Measurements from ENCODE around the gene ATXN7. TPM values are rescaled to one million over a fixed set of nuclear protein-coding genes. Genes with fewer than 3 reads are reported as not detected.

Gene ATXN7
- total RNA-seq, 1 experiment from 2014 or later: 27.5 TPM

GRCh38 chr3:63878394-63879060 is 14.9 kb downstream of the ATXN7 start:
- ChIA-PET POLR2A (no interaction called here), RAD21 (ENCODE audit: low non-redundant PET in 1 of 2, low total read pairs in 2 of 2, uncharacterized antibody in 2 of 2, unreplicated experiment in 2 of 2) (no interaction called here), CTCF (no interaction called here)
- H3K27me3 ChIP-seq (ENCODE audit: insufficient read depth, low read length): no peaks in the 10 kb centered on the region
- H3K4me1 ChIP-seq (ENCODE audit: control insufficient read depth in 1 of 2, insufficient read depth in 2 of 2, low read length in 2 of 2): no peaks in the 10 kb centered on the region
- H3K9me3 ChIP-seq (ENCODE audit: control insufficient read depth in 1 of 2, insufficient read depth in 1 of 2, low read depth in 1 of 2, low read length in 2 of 2): no peaks in the 10 kb centered on the region
- H3K27ac ChIP-seq (ENCODE audit: low read depth, low read length): no peak overlapping the region
- no peak overlapping the region for H3K4me2 ChIP-seq (ENCODE audit: low read length)
- no peak overlapping the region for H3K4me3 ChIP-seq (replicated peaks in 1 of 2; ENCODE audit: low read depth in 1 of 2, low read length in 2 of 2)
- no peak overlapping the region for H3K9ac ChIP-seq (ENCODE audit: low read length)
- no peak overlapping the region for H2AFZ ChIP-seq (ENCODE audit: low read depth, low read length, poor library complexity, severe bottlenecking)
- H3K36me3 ChIP-seq (ENCODE audit: control insufficient read depth in 1 of 2, insufficient read depth in 2 of 2, low read length in 2 of 2): no peaks in the 10 kb centered on the region
- H3K79me2 ChIP-seq (ENCODE audit: insufficient read depth, low read length): peaks cover 65% of the 10 kb centered on the region
- intact Hi-C loops (cut with micrococcal nuclease): no loop called here
- H3K9me2 ChIP-seq (ENCODE audit: insufficient read depth): no peaks in the 10 kb centered on the region
- BruUV-seq (replicated peaks): no TSS peak
- H4K20me1 ChIP-seq (ENCODE audit: insufficient read depth): 0 out of 2 replicates have a peak, but pooled peaks cover 5% of the 10 kb centered on the region
- no peak; the same call in 1 of the 2 replicates for ATAC-seq
- no peak for DNase-seq (ENCODE audit: low read depth, low spot score)
- TF ChIP-seq TCF7L2 (IDR thresholded peaks at IDR 0.05; ENCODE audit: borderline replicate concordance, extremely low read depth, insufficient read depth, insufficient read length) (peak; percentile 70), YY1 (IDR thresholded peaks at IDR 0.05; ENCODE audit: extremely low read depth, insufficient replicate concordance, low read depth, low read length) (no peak), ATF3 (IDR thresholded peaks at IDR 0.05) (no peak), ZBTB33 (IDR thresholded peaks at IDR 0.05; ENCODE audit: extremely low read depth, insufficient replicate concordance, low read length) (no peak)
- TF ChIP-seq, protein P1, sequence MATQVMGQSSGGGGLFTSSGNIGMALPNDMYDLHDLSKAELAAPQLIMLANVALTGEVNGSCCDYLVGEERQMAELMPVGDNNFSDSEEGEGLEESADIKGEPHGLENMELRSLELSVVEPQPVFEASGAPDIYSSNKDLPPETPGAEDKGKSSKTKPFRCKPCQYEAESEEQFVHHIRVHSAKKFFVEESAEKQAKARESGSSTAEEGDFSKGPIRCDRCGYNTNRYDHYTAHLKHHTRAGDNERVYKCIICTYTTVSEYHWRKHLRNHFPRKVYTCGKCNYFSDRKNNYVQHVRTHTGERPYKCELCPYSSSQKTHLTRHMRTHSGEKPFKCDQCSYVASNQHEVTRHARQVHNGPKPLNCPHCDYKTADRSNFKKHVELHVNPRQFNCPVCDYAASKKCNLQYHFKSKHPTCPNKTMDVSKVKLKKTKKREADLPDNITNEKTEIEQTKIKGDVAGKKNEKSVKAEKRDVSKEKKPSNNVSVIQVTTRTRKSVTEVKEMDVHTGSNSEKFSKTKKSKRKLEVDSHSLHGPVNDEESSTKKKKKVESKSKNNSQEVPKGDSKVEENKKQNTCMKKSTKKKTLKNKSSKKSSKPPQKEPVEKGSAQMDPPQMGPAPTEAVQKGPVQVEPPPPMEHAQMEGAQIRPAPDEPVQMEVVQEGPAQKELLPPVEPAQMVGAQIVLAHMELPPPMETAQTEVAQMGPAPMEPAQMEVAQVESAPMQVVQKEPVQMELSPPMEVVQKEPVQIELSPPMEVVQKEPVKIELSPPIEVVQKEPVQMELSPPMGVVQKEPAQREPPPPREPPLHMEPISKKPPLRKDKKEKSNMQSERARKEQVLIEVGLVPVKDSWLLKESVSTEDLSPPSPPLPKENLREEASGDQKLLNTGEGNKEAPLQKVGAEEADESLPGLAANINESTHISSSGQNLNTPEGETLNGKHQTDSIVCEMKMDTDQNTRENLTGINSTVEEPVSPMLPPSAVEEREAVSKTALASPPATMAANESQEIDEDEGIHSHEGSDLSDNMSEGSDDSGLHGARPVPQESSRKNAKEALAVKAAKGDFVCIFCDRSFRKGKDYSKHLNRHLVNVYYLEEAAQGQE (IDR thresholded peaks at IDR 0.05; ENCODE audit: low read depth): no peak

Measured in HCT116 (cell line).